H1 (cell line): ENCODE data around the gene DDX50. TPM values are rescaled to one million over a fixed set of nuclear protein-coding genes. Genes with fewer than 3 reads are reported as not detected.

Experiments
- CTCF ChIA-PET: fragments of 300-600 bp; sonication (Branson Sonifier 250); formaldehyde crosslinking; loops from one replicate; lab custom pipeline; 2021; ENCODE audit not compliant: partially characterized antibody; lab: Charles Lee
- POLR2A ChIA-PET: fragments of 300-600 bp; sonication (Branson Sonifier 250); formaldehyde crosslinking; loops from one replicate; lab custom pipeline; 2021; ENCODE audit warnings: inconsistent platforms; ENCODE audit not compliant: partially characterized antibody; lab: Charles Lee
- DNase-seq, 2 experiments: peaks; one replicate each; pipeline versions ENCODE4 v3.0.0 to v3.0.0-alpha.2; 2010 to 2022; ENCODE audit warnings: low spot score in 2 of 2, low read depth in 1 of 2, mixed read lengths in 1 of 2
- FAIRE-seq: peaks from 2 replicates; lab custom pipeline; 2011; peaks lifted over from hg19 to GRCh38; lab: Jason Lieb, UNC
- H2AFZ ChIP-seq: 2 replicates; pipeline ENCODE4 v1.8.1; 2012; ENCODE audit warnings: low read length, inconsistent platforms
- H2AK5ac ChIP-seq: 2 replicates; pipeline ENCODE4 v1.6.1; 2013; ENCODE audit warnings: low read depth, low read length
- H2BK120ac ChIP-seq: replicated peaks from 2 replicates; pipeline ENCODE3; 2013; ENCODE audit warnings: low read depth, low read length, inconsistent platforms
- H2BK12ac ChIP-seq: 2 replicates; pipeline ENCODE4 v1.6.1; 2013; ENCODE audit warnings: low read depth, low read length
- H2BK15ac ChIP-seq: 2 replicates; pipeline ENCODE4 v1.6.1; 2013; ENCODE audit warnings: low read length
- H2BK20ac ChIP-seq: 2 replicates; pipeline ENCODE4 v1.6.1; 2013; ENCODE audit warnings: low read length
- H2BK5ac ChIP-seq: 2 replicates; pipeline ENCODE4 v1.6.1; 2013; ENCODE audit warnings: low read depth, low read length
- H3K14ac ChIP-seq: 2 replicates; pipeline ENCODE4 v1.6.1; 2013; ENCODE audit warnings: inconsistent platforms; ENCODE audit not compliant: insufficient read length
- H3K18ac ChIP-seq: 2 replicates; pipeline ENCODE4 v1.6.1; 2013; ENCODE audit warnings: low read length; ENCODE audit errors: extremely low read depth
- H3K23ac ChIP-seq: 2 replicates; pipeline ENCODE4 v1.6.1; 2013; ENCODE audit warnings: inconsistent platforms; ENCODE audit not compliant: insufficient read length
- H3K23me2 ChIP-seq: 2 replicates; pipeline ENCODE4 v1.6.1; 2013; ENCODE audit warnings: low read depth, low read length
- H3K27ac ChIP-seq: 2 replicates; pipeline ENCODE4 v1.6.1; 2011; ENCODE audit warnings: low read depth, low read length, inconsistent platforms
- H3K27me3 ChIP-seq, 4 experiments: replicated peaks in 1 of 4; 1 replicate in 1 of 4; 2 replicates in 3 of 4; pipeline versions ENCODE4 v1.6.1 to v1.8.1; 2011 to 2013; ENCODE audit warnings: low read length in 3 of 4, mild to moderate bottlenecking in 3 of 4, inconsistent platforms in 2 of 4, mixed read lengths in 2 of 4, moderate library complexity in 1 of 4; ENCODE audit not compliant: control insufficient read depth in 3 of 4, insufficient read depth in 3 of 4; ENCODE audit errors: extremely low read depth in 1 of 4
- H3K36me3 ChIP-seq, 4 experiments: 2 replicates each; pipeline versions ENCODE4 v1.6.1 to v1.8.1; 2011 to 2013; ENCODE audit warnings: mild to moderate bottlenecking in 4 of 4, low read length in 3 of 4, moderate library complexity in 2 of 4, control low read depth in 1 of 4, inconsistent platforms in 1 of 4; ENCODE audit not compliant: insufficient read depth in 4 of 4, control insufficient read depth in 2 of 4
- H3K4ac ChIP-seq: replicated peaks from 2 replicates; pipeline ENCODE3; 2013; ENCODE audit warnings: low read length, low read depth, mixed read lengths, inconsistent platforms; ENCODE audit not compliant: insufficient read length
- H3K4me1 ChIP-seq, 4 experiments: replicated peaks in 1 of 4; 1 replicate in 1 of 4; 2 replicates in 3 of 4; pipeline versions ENCODE4 v1.6.1 to v1.8.1; 2011 to 2013; ENCODE audit warnings: low read length in 3 of 4, inconsistent platforms in 2 of 4, mixed read lengths in 1 of 4; ENCODE audit not compliant: insufficient read depth in 4 of 4, control insufficient read depth in 3 of 4
- H3K4me2 ChIP-seq, 2 experiments: 2 replicates each; pipeline versions ENCODE4 v1.6.1 to v1.8.1; 2011 to 2013; ENCODE audit warnings: low read depth in 2 of 2, low read length in 2 of 2, control low read depth in 1 of 2, inconsistent platforms in 1 of 2, mild to moderate bottlenecking in 1 of 2; ENCODE audit not compliant: insufficient read depth in 1 of 2
- H3K4me3 ChIP-seq, 4 experiments: fragments of 200-600, 300-600 bp in 1 of 4; sonication (generic), shearing (Covaris generic), sonication (Bioruptor Twin) in 1 of 4; 2 replicates each; pipeline versions ENCODE4 v1.5.1 to v1.8.1; 2011 to 2016; ENCODE audit warnings: low read length in 4 of 4, low read depth in 3 of 4, control low read depth in 2 of 4, inconsistent platforms in 2 of 4, mild to moderate bottlenecking in 2 of 4, mixed read lengths in 1 of 4, moderate library complexity in 1 of 4; ENCODE audit not compliant: insufficient read depth in 2 of 4; ENCODE audit errors: extremely low read depth in 1 of 4
- H3K56ac ChIP-seq: replicated peaks from 2 replicates; pipeline ENCODE3; 2013; ENCODE audit warnings: low read depth, mild to moderate bottlenecking, mixed read lengths, low read length, inconsistent platforms; ENCODE audit not compliant: insufficient read length
- H3K79me1 ChIP-seq: 2 replicates; pipeline ENCODE4 v1.6.1; 2013; ENCODE audit warnings: low read depth, low read length, control low read depth
- H3K79me2 ChIP-seq, 2 experiments: 2 replicates each; pipeline versions ENCODE4 v1.6.1 to v1.8.1; 2012 to 2013; ENCODE audit warnings: low read length in 2 of 2, mild to moderate bottlenecking in 2 of 2, inconsistent platforms in 1 of 2; ENCODE audit not compliant: insufficient read depth in 2 of 2, control insufficient read depth in 1 of 2
- H3K9ac ChIP-seq, 4 experiments: replicated peaks in 1 of 4; 1 replicate in 1 of 4; 2 replicates in 3 of 4; pipeline versions ENCODE4 v1.6.1 to v1.8.1; 2011 to 2013; ENCODE audit warnings: low read depth in 3 of 4, low read length in 3 of 4, control low read depth in 2 of 4, mild to moderate bottlenecking in 2 of 4, moderate library complexity in 2 of 4, inconsistent platforms in 1 of 4; ENCODE audit errors: extremely low read depth in 1 of 4
- H3K9me3 ChIP-seq, 2 experiments: 2 replicates each; pipeline versions ENCODE4 v1.6.1 to v1.8.1; 2012 to 2013; ENCODE audit warnings: mild to moderate bottlenecking in 2 of 2, moderate library complexity in 2 of 2, control low read depth in 1 of 2, inconsistent platforms in 1 of 2, low read depth in 1 of 2, low read length in 1 of 2, mixed read lengths in 1 of 2; ENCODE audit not compliant: insufficient read depth in 2 of 2
- H4K20me1 ChIP-seq, 2 experiments: replicated peaks in 1 of 2; 2 replicates each; pipeline versions ENCODE3 to v1.8.1; 2011 to 2013; ENCODE audit warnings: inconsistent platforms in 2 of 2, low read length in 2 of 2, mild to moderate bottlenecking in 1 of 2; ENCODE audit not compliant: insufficient read depth in 2 of 2, control insufficient read depth in 1 of 2
- H4K5ac ChIP-seq: 2 replicates; pipeline ENCODE4 v1.6.1; 2013; ENCODE audit warnings: low read length, low read depth, mixed read lengths, inconsistent platforms; ENCODE audit not compliant: insufficient read length
- H4K8ac ChIP-seq: 2 replicates; pipeline ENCODE4 v1.8.0; 2013; ENCODE audit warnings: mild to moderate bottlenecking, moderate library complexity, low read length, inconsistent platforms; ENCODE audit not compliant: insufficient read depth; ENCODE audit errors: extremely low read depth
- H4K91ac ChIP-seq: replicated peaks from 2 replicates; pipeline ENCODE3; 2013; ENCODE audit warnings: low read length, mixed read lengths, inconsistent platforms; ENCODE audit not compliant: insufficient read length
- BRCA1 ChIP-seq: IDR thresholded peaks from 2 replicates; pipeline ENCODE4 v1.6.1; 2012; ENCODE audit warnings: low read depth, low read length, improper control_type of control experiment
- CBX8 ChIP-seq: fragments of 300-800, 300-1000 bp; sonication (generic); IDR thresholded peaks from 2 replicates; pipeline ENCODE4 v1.7.1; 2016; ENCODE audit warnings: low read depth, low read length, borderline replicate concordance
- CEBPB ChIP-seq: IDR thresholded peaks from 2 replicates; pipeline ENCODE4 v1.6.1; 2012; ENCODE audit warnings: low read depth, low read length
- CHD1 ChIP-seq: IDR thresholded peaks from 2 replicates; pipeline ENCODE4 v1.6.1; 2012; ENCODE audit warnings: low read depth, low read length, improper control_type of control experiment
- EZH2 ChIP-seq: fragments of 200-600 bp; sonication (generic); IDR thresholded peaks from 2 replicates; pipeline ENCODE4 v1.7.1; 2012; ENCODE audit warnings: low read depth, mild to moderate bottlenecking, moderate library complexity, low read length, inconsistent platforms; ENCODE audit not compliant: severe bottlenecking
- FOSL1 ChIP-seq: IDR thresholded peaks from 2 replicates; pipeline ENCODE4 v1.6.1; 2011; ENCODE audit warnings: mild to moderate bottlenecking, low read depth, low read length, moderate library complexity; ENCODE audit not compliant: insufficient read depth
- JUND ChIP-seq: IDR thresholded peaks from 2 replicates; pipeline ENCODE4 v1.6.1; 2011; ENCODE audit warnings: mild to moderate bottlenecking, improper control_type of control experiment, low read length
- KDM1A ChIP-seq: fragments of 200-600, 300-600 bp; sonication (generic); IDR thresholded peaks from 2 replicates; pipeline ENCODE4 v1.7.1; 2016; ENCODE audit warnings: mild to moderate bottlenecking, low read length, borderline replicate concordance
- KDM4A ChIP-seq: IDR thresholded peaks from one replicate; pipeline ENCODE4 v1.7.1; 2012; ENCODE audit warnings: low read depth, mild to moderate bottlenecking, moderate library complexity, low read length, inconsistent platforms; ENCODE audit not compliant: severe bottlenecking
- KDM5A ChIP-seq: fragments of 200-600 bp; IDR thresholded peaks from 2 replicates; pipeline ENCODE4 v1.7.1; 2012; ENCODE audit warnings: mild to moderate bottlenecking, low read length, inconsistent platforms, mixed read lengths
- POLR2A ChIP-seq, 2 experiments: IDR thresholded peaks; 1 replicate in 1 of 2; 2 replicates in 1 of 2; pipeline ENCODE4 v1.6.1; 2011; ENCODE audit warnings: low read depth in 2 of 2, low read length in 2 of 2, mild to moderate bottlenecking in 2 of 2; ENCODE audit errors: control extremely low read depth in 1 of 2
- SP1 ChIP-seq: IDR thresholded peaks from 2 replicates; pipeline ENCODE4 v1.6.1; 2011; ENCODE audit warnings: low read depth, low read length
- SRF ChIP-seq: IDR thresholded peaks from 2 replicates; pipeline ENCODE4 v1.6.1; 2011; ENCODE audit warnings: mild to moderate bottlenecking, low read depth, low read length, moderate library complexity
- TEAD4 ChIP-seq: IDR thresholded peaks from 2 replicates; pipeline ENCODE4 v1.6.1; 2012; ENCODE audit warnings: low read depth, low read length, inconsistent platforms, mixed read lengths
- polyA plus RNA-seq, 7 experiments: library from polyadenylated mRNA; depleted of rRNA in 3 of 7; stranded (reverse) in 5 of 7; unstranded in 2 of 7; fragments of >200 nt in 5 of 7; fragments of 200-250 nt in 2 of 7; gene quantifications; 1 replicate in 5 of 7; 2 replicates in 1 of 7; 4 replicates in 1 of 7; pipeline versions ENCODE4 v1.2.1 to v1.2.3, GENCODE V29; 2011 to 2013; ENCODE audit warnings: missing spikeins in 2 of 7, mixed read lengths in 2 of 7
- total RNA-seq: library from RNA; stranded (reverse); fragmentation: NEBNext Ultra II Directional; extraction: Animal tissue kit (Norgen Biotek cat#: 25700); gene quantifications from 2 replicates; pipeline ENCODE4 v1.2.1, GENCODE V29; 2021
- TF ChIP-seq, protein P1 (sequence below): IDR thresholded peaks from 2 replicates; pipeline ENCODE4 v1.6.1; 2012; ENCODE audit warnings: low read length, inconsistent platforms

The DDX50 gene
- total and polyA plus RNA-seq, 2 of the 8 experiments (the other 6 are each of a cell fraction or from before 2014, with no cell fraction given): 20.0 to 36.5 TPM

DNA sequence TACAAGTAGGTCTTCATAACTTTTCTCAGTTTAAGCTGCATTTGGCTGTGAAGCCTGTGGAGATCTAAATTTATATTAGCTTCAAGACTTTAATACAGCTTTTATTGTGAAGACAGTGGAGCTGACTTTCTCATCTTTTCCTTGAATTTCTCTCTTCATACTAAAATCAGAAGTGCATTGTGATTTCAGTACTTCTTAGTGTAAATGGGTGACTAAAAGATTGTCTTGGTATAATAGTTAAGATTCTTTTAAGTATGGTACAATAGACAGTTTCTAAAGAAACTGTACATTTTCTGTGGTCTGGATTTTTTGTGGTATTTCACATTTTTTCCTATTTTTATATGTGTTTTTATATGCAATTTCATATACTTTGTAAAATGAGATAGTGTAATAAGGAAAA, 33.9 kb downstream of the DDX50 start:
- H2BK5ac ChIP-seq: no peak overlapping the region
- DNase-seq (no peak), FAIRE-seq (no peak)
- H2BK12ac ChIP-seq: no peak overlapping the region
- H3K27ac ChIP-seq: no peak overlapping the region
- no peak overlapping the region for H4K8ac ChIP-seq
- no peak overlapping the region for H4K91ac ChIP-seq
- H3K4me2 ChIP-seq: no peak overlapping the region
- CTCF ChIA-PET: interaction anchor here (0.7 to 1.5 kb wide), 4 partner anchors 9 to 172 kb away, joined by 3 to 4 read pairs (median 3); no protein-coding TSS in a partner anchor
- H3K23me2 ChIP-seq: no peaks in the 10 kb centered on the region
- H2BK15ac ChIP-seq: no peak overlapping the region
- H2BK120ac ChIP-seq: no peak overlapping the region
- H2AFZ ChIP-seq: no peak overlapping the region
- H3K9me3 ChIP-seq: no peaks in the 10 kb centered on the region
- H3K14ac ChIP-seq: no peak overlapping the region
- no peaks in the 10 kb centered on the region for H3K27me3 ChIP-seq
- no peaks in the 10 kb centered on the region for H3K79me2 ChIP-seq
- H3K9ac ChIP-seq: no peak overlapping the region
- H3K4ac ChIP-seq: no peak overlapping the region
- no peak overlapping the region for H2AK5ac ChIP-seq
- no peaks in the 10 kb centered on the region for H3K79me1 ChIP-seq
- H3K18ac ChIP-seq: no peak overlapping the region
- H2BK20ac ChIP-seq: no peak overlapping the region
- H3K4me1 ChIP-seq: no peaks in the 10 kb centered on the region
- H3K4me3 ChIP-seq: no peak overlapping the region
- peaks cover 2 to 21% (median 13%) of the 10 kb centered on the region in 4 experiments; a peak in 4 of 8 replicates for H3K36me3 ChIP-seq
- no peak overlapping the region for H3K23ac ChIP-seq
- no peak overlapping the region for H4K5ac ChIP-seq
- POLR2A ChIA-PET: interaction anchor here (1.1 to 2.8 kb wide), 2 partner anchors 13 to 22 kb away, joined by 6 to 15 read pairs; partner anchors contain the start of gene DDX21
- no peak overlapping the region for H3K56ac ChIP-seq
- no peaks in the 10 kb centered on the region for H4K20me1 ChIP-seq
- TF ChIP-seq TEAD4: no peak
- TF ChIP-seq KDM5A: no peak
- no peak for TF ChIP-seq KDM1A
- no peak for TF ChIP-seq CEBPB
- TF ChIP-seq CHD1: no peak
- TF ChIP-seq FOSL1: no peak
- TF ChIP-seq CBX8: no peak
- TF ChIP-seq SP1: no peak
- TF ChIP-seq POLR2A (IDR thresholded peaks at IDR 0.05; ENCODE audit: control extremely low read depth in 1 of 2, low read depth in 2 of 2, low read length in 2 of 2): no peak
- TF ChIP-seq, protein P1, sequence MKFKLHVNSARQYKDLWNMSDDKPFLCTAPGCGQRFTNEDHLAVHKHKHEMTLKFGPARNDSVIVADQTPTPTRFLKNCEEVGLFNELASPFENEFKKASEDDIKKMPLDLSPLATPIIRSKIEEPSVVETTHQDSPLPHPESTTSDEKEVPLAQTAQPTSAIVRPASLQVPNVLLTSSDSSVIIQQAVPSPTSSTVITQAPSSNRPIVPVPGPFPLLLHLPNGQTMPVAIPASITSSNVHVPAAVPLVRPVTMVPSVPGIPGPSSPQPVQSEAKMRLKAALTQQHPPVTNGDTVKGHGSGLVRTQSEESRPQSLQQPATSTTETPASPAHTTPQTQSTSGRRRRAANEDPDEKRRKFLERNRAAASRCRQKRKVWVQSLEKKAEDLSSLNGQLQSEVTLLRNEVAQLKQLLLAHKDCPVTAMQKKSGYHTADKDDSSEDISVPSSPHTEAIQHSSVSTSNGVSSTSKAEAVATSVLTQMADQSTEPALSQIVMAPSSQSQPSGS: no peak
- no peak for TF ChIP-seq BRCA1
- TF ChIP-seq KDM4A: no peak
- no peak for TF ChIP-seq EZH2
- no peak for TF ChIP-seq SRF
- no peak for TF ChIP-seq JUND
